Neural cell (in vitro differentiated cells): ENCODE results near the gene BRD3. TPM values are rescaled to one million over a fixed set of nuclear protein-coding genes. Genes with fewer than 3 reads are reported as not detected.

Source experiments
- H2AFZ ChIP-seq: fragments of 200-600, 300-800 bp; sonication (generic), shearing (Covaris generic); 2 replicates; pipeline ENCODE4 v1.6.0; 2014; ENCODE audit warnings: low read depth, mild to moderate bottlenecking, antibody characterized with exemption, low read length, moderate library complexity
- H3F3A ChIP-seq: fragments of 200-600 bp; shearing (Covaris generic); 2 replicates; pipeline ENCODE4 v1.6.1; 2016; ENCODE audit warnings: mild to moderate bottlenecking, moderate library complexity, mixed read lengths, antibody characterized with exemption, low read length; ENCODE audit not compliant: insufficient read depth, poor library complexity, severe bottlenecking
- H3K27ac ChIP-seq: fragments of 200-600, 300-800 bp; sonication (generic), shearing (Covaris generic); 2 replicates; pipeline ENCODE4 v1.5.1; 2014; ENCODE audit warnings: mild to moderate bottlenecking, low read length, moderate library complexity
- H3K27me3 ChIP-seq: fragments of 300-800, 200-600 bp; sonication (generic), shearing (Covaris generic); 2 replicates; pipeline ENCODE4 v1.6.0; 2014; ENCODE audit warnings: mild to moderate bottlenecking, low read depth, low read length, moderate library complexity; ENCODE audit not compliant: insufficient read depth
- H3K36me3 ChIP-seq: fragments of 300-800, 200-600 bp; sonication (generic), shearing (Covaris generic); 2 replicates; pipeline ENCODE4 v1.5.1; 2014; ENCODE audit warnings: mild to moderate bottlenecking, antibody characterized with exemption, low read length, moderate library complexity; ENCODE audit not compliant: insufficient read depth
- H3K4me2 ChIP-seq: fragments of 300-800, 200-600 bp; sonication (generic), shearing (Covaris generic); 2 replicates; pipeline ENCODE4 v1.6.0; 2014; ENCODE audit warnings: mild to moderate bottlenecking, low read length
- H3K4me3 ChIP-seq: fragments of 300-800, 200-600 bp; sonication (generic), shearing (Covaris generic); 2 replicates; pipeline ENCODE4 v1.5.1; 2014; ENCODE audit warnings: mild to moderate bottlenecking, low read length, moderate library complexity
- H3K79me2 ChIP-seq: fragments of 200-600 bp; shearing (Covaris generic); replicated peaks from 2 replicates; pipeline ENCODE4 v1.6.0; 2014; ENCODE audit warnings: mild to moderate bottlenecking, low read length, moderate library complexity; ENCODE audit not compliant: insufficient read depth
- H3K9ac ChIP-seq: fragments of 300-800, 200-600 bp; sonication (generic), shearing (Covaris generic); 2 replicates; pipeline ENCODE4 v1.6.1; 2016; ENCODE audit warnings: mild to moderate bottlenecking, low read length, mixed read lengths
- H3K9me2 ChIP-seq: fragments of 200-600 bp; shearing (Covaris generic); 2 replicates; pipeline ENCODE4 v1.6.1; 2016; ENCODE audit warnings: mild to moderate bottlenecking, low read length, mixed read lengths; ENCODE audit not compliant: insufficient read depth
- H3K9me3 ChIP-seq: fragments of 200-600, 300-800 bp; sonication (generic), shearing (Covaris generic); 2 replicates; pipeline ENCODE4 v1.6.1; 2016; ENCODE audit warnings: mild to moderate bottlenecking, mixed run types, low read length, moderate library complexity, mixed read lengths
- H4K20me1 ChIP-seq: fragments of 200-600 bp; shearing (Covaris generic); 2 replicates; pipeline ENCODE4 v1.6.1; 2016; ENCODE audit warnings: mild to moderate bottlenecking, mixed run types; ENCODE audit not compliant: insufficient read depth
- CTCF ChIP-seq: fragments of 450-650 bp; IDR thresholded peaks from 2 replicates; pipeline ENCODE4 v1.5.1; 2014; ENCODE audit warnings: antibody characterized with exemption, mild to moderate bottlenecking, moderate library complexity; ENCODE audit not compliant: poor library complexity, severe bottlenecking
- EP300 ChIP-seq: fragments of 450-650 bp; conservative IDR thresholded peaks from 2 replicates; pipeline ENCODE4 v1.6.1; 2014; ENCODE audit warnings: antibody characterized with exemption, mild to moderate bottlenecking, moderate library complexity; ENCODE audit not compliant: poor library complexity, severe bottlenecking
- EZH2 ChIP-seq: fragments of 200-600, 300-800 bp; shearing (Covaris generic), sonication (generic); IDR thresholded peaks from 2 replicates; pipeline ENCODE4 v1.6.1; 2014; ENCODE audit warnings: antibody characterized with exemption, low read length, borderline replicate concordance, mild to moderate bottlenecking; ENCODE audit not compliant: insufficient read depth, poor library complexity, severe bottlenecking
- MXI1 ChIP-seq: fragments of 450-650 bp; conservative IDR thresholded peaks from 2 replicates; pipeline ENCODE4 v1.6.1; 2014; ENCODE audit warnings: antibody characterized with exemption, mild to moderate bottlenecking; ENCODE audit not compliant: poor library complexity, severe bottlenecking
- POLR2AphosphoS5 ChIP-seq: IDR thresholded peaks from 2 replicates; pipeline ENCODE4 v1.6.1; 2012
- RAD21 ChIP-seq: fragments of 450-650 bp; conservative IDR thresholded peaks from 2 replicates; pipeline ENCODE4 v1.6.1; 2014; ENCODE audit warnings: antibody characterized with exemption, mild to moderate bottlenecking, moderate library complexity
- SMC3 ChIP-seq: fragments of 450-650 bp; conservative IDR thresholded peaks from 2 replicates; pipeline ENCODE4 v1.6.1; 2014; ENCODE audit warnings: antibody characterized with exemption, mild to moderate bottlenecking, moderate library complexity; ENCODE audit not compliant: poor library complexity
- TAF1 ChIP-seq: IDR thresholded peaks from 2 replicates; pipeline ENCODE4 v1.6.1; 2012; ENCODE audit warnings: low read depth
- polyA plus RNA-seq: library from polyadenylated mRNA; depleted of rRNA; stranded (reverse); fragments of >200 nt; gene quantifications from 2 replicates; pipeline ENCODE4 v1.2.3, GENCODE V29; 2014
- TF ChIP-seq, protein P1 (sequence below): IDR thresholded peaks from 2 replicates; pipeline ENCODE4 v1.6.1; 2012; ENCODE audit warnings: borderline replicate concordance

BRD3 gene
- polyA plus RNA-seq, 1 donor from 2014 or later = 17.6 TPM

- Histone ChIP-seq H3K4me3 (no peak overlapping the region), H3K9ac (no peak overlapping the region), H3K79me2 (no peaks in the 10 kb centered on the region), H3K27me3 (no peaks in the 10 kb centered on the region), H3K9me3 (no peaks in the 10 kb centered on the region), H3K9me2 (no peaks in the 10 kb centered on the region), H3K27ac (no peak overlapping the region), H3K36me3 (no peaks in the 10 kb centered on the region), H3F3A (no peaks in the 10 kb centered on the region), H3K4me2 (no peak overlapping the region), H4K20me1 (no peaks in the 10 kb centered on the region), H2AFZ (no peak overlapping the region)
- TF ChIP-seq EZH2 = no peak
Measured at GRCh38 chr9:134010310-134011173, 57.3 kb downstream of the BRD3 start.

DNA sequence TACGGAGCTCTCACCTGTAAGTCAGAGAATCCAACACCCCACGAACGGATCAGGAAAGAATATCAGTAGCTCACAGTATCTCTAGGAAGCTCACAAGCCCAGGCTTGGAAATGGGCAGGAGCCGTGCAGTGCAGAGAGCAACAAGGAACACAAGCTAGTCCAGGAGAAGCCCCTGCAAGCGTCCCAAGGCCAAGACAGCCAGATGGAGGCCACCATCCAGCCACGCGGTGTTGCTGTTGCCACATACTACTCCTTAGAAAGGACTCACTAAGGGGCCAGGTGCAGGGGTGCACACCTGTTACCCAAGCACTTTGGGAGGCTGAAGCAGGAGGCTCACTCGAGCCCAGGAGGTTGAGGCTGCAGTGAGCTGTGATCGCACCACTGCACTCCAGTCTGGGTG, 60.3 kb downstream of the BRD3 start:
- no peak overlapping the region for H3K4me2 ChIP-seq
- H3K9ac ChIP-seq = no peak overlapping the region

More for the DNA sequence above, 60.3 kb downstream of the BRD3 start:
- Histone ChIP-seq H3K9me3 (no peaks in the 10 kb centered on the region), H3K27ac (no peak overlapping the region), H3K27me3 (no peaks in the 10 kb centered on the region), H4K20me1 (no peaks in the 10 kb centered on the region), H3F3A (no peaks in the 10 kb centered on the region), H3K4me3 (no peak overlapping the region), H3K9me2 (no peaks in the 10 kb centered on the region), H2AFZ (no peak overlapping the region), H3K79me2 (no peaks in the 10 kb centered on the region), H3K36me3 (no peaks in the 10 kb centered on the region)
- TF ChIP-seq POLR2AphosphoS5 = no peak
- TF ChIP-seq SMC3 = no peak
- no peak for TF ChIP-seq EZH2
- TF ChIP-seq EP300 = no peak
- no peak for TF ChIP-seq RAD21
- TF ChIP-seq CTCF = no peak
- no peak for TF ChIP-seq TAF1
- TF ChIP-seq, protein P1, sequence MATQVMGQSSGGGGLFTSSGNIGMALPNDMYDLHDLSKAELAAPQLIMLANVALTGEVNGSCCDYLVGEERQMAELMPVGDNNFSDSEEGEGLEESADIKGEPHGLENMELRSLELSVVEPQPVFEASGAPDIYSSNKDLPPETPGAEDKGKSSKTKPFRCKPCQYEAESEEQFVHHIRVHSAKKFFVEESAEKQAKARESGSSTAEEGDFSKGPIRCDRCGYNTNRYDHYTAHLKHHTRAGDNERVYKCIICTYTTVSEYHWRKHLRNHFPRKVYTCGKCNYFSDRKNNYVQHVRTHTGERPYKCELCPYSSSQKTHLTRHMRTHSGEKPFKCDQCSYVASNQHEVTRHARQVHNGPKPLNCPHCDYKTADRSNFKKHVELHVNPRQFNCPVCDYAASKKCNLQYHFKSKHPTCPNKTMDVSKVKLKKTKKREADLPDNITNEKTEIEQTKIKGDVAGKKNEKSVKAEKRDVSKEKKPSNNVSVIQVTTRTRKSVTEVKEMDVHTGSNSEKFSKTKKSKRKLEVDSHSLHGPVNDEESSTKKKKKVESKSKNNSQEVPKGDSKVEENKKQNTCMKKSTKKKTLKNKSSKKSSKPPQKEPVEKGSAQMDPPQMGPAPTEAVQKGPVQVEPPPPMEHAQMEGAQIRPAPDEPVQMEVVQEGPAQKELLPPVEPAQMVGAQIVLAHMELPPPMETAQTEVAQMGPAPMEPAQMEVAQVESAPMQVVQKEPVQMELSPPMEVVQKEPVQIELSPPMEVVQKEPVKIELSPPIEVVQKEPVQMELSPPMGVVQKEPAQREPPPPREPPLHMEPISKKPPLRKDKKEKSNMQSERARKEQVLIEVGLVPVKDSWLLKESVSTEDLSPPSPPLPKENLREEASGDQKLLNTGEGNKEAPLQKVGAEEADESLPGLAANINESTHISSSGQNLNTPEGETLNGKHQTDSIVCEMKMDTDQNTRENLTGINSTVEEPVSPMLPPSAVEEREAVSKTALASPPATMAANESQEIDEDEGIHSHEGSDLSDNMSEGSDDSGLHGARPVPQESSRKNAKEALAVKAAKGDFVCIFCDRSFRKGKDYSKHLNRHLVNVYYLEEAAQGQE = no peak
- TF ChIP-seq MXI1 = no peak
